ENCODE results near the gene GPR18. TPM values are rescaled to one million over a fixed set of nuclear protein-coding genes. Genes with fewer than 3 reads are reported as not detected.
A peak's percentile ranks its signal among the peaks of the same experiment; 100 is the strongest.

Gene GPR18
- total and polyA plus RNA-seq, 9 of the 15 experiments (the other 6 are each of a cell fraction or from before 2014, with no cell fraction given) = 0.75 TPM; not detected in 8

DNA sequence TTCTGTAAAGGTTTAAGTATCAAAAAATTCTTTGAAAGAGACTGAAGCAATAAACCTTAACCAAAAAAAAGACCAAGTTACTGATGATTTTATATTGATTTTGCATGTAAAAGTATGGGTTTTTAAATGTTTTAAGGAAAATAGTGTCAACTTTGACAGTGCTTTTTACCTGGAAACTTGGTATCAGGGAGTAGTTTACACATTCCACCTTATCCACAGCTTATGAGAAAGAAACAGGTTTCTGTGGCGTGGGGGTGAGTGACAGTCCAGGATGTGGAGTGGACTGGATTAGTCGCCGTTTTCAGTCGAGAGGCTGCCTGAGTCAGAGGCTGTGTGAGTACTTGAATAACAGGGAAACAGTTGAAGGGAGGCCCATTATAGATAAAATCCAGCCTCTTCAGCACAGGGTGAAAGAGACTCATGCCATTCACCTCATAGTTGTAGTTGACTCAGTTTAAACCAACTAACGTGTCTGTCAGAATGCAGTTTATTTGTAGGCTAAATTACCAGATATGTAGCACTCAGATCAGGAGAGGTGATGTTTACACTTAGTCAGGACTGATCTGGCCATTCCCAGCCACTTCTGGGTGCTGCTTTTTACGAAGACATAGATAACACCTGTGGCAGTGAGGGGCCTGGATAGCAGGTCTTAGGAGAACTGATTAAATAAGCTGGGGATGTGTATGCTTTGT, 49.6 kb upstream of the GPR18 start:
- BruUV-seq (replicated peaks) = no TSS peak
- peak; percentile 80 for ATAC-seq
- peaks cover 15% of the 10 kb centered on the region; the same call in 2 of the 3 replicates for H3K36me3 ChIP-seq (ENCODE audit: control insufficient read depth, insufficient read depth, low read length)
- no peaks in the 10 kb centered on the region for H4K20me1 ChIP-seq (replicated peaks; ENCODE audit: control insufficient read depth, insufficient read depth, low read length)
- H3K4me2 ChIP-seq (ENCODE audit: insufficient read depth, low read length) = peak overlapping the region; percentile 56
- in situ Hi-C loops (cut with MboI) (no loop called here), intact Hi-C loops (cut with micrococcal nuclease) (no loop called here)
- peak overlapping the region in 1 of 2 experiments; percentile 62; a peak in 2 of 4 replicates for H3K9ac ChIP-seq (ENCODE audit: insufficient read depth in 1 of 2, low read depth in 2 of 2, low read length in 2 of 2)
- no peak overlapping the region for H3K4me3 ChIP-seq
- peak overlapping the region; percentile 39; the same call in 1 of the 2 replicates for H2AFZ ChIP-seq (ENCODE audit: low read depth, low read length)
- no peaks in the 10 kb centered on the region for H3K9me1 ChIP-seq (ENCODE audit: control insufficient read depth, insufficient read depth, low read length)
- H3K27ac ChIP-seq (ENCODE audit: extremely low read depth, low read depth, low read length) = peak overlapping the region; percentile 71
- H3K4me1 ChIP-seq (replicated peaks in 1 of 2; ENCODE audit: control insufficient read depth in 2 of 2, insufficient read depth in 2 of 2, low read length in 2 of 2) = peaks cover 7 to 30% of the 10 kb centered on the region in 2 experiments
- 0% methylated on average over 6 of the region's 6 CpGs for WGBS (ENCODE audit: insufficient coverage, low coverage, missing lambda C conversion rate)
- POLR2A ChIA-PET = interaction anchor here (0.5 kb wide), 1 partner anchor 73 kb away, joined by 3 read pairs; no protein-coding TSS in a partner anchor
- H3K27me3 ChIP-seq (ENCODE audit: control insufficient read depth in 2 of 2, insufficient read depth in 2 of 2, low read length in 2 of 2) = no peaks in the 10 kb centered on the region
- CTCF ChIA-PET (ENCODE audit: low intra/inter-chr PET ratio) = no interaction called here
- peaks cover 41% of the 10 kb centered on the region for H3K79me2 ChIP-seq (ENCODE audit: control insufficient read depth, insufficient read depth, low read length)
- H3K9me3 ChIP-seq (replicated peaks; ENCODE audit: control insufficient read depth, insufficient read depth, low read depth, low read length) = no peaks in the 10 kb centered on the region
- DNase-seq (ENCODE audit: extremely low read depth in 1 of 4, low spot score in 3 of 4) = peak in 3 of 4 experiments; percentile 15 to 79 (median 48)
- FAIRE-seq = peak; percentile 86
- TF ChIP-seq ARID1B (IDR thresholded peaks at IDR 0.05) (peak; percentile 51), EP400 (IDR thresholded peaks at IDR 0.05) (no peak), CBFA2T3 (IDR thresholded peaks at IDR 0.05) (peak; percentile 50), MAFK (IDR thresholded peaks at IDR 0.05; ENCODE audit: low read length) (peak; percentile 20; the same call in 1 of the 2 replicates), EGR1 (conservative IDR thresholded peaks at IDR 0.05) (peak; percentile 27; the same call in 1 of the 2 replicates), MCM2 (IDR thresholded peaks at IDR 0.05; ENCODE audit: low read depth) (no peak), HNRNPL (IDR thresholded peaks at IDR 0.05; ENCODE audit: low read depth, low read length) (no peak), TEAD4 (IDR thresholded peaks at IDR 0.05; ENCODE audit: low read length) (no peak), TEAD4 (CRISPR knock-in tag; IDR thresholded peaks at IDR 0.05; ENCODE audit: borderline replicate concordance) (no peak)
- TF ChIP-seq, protein P1, sequence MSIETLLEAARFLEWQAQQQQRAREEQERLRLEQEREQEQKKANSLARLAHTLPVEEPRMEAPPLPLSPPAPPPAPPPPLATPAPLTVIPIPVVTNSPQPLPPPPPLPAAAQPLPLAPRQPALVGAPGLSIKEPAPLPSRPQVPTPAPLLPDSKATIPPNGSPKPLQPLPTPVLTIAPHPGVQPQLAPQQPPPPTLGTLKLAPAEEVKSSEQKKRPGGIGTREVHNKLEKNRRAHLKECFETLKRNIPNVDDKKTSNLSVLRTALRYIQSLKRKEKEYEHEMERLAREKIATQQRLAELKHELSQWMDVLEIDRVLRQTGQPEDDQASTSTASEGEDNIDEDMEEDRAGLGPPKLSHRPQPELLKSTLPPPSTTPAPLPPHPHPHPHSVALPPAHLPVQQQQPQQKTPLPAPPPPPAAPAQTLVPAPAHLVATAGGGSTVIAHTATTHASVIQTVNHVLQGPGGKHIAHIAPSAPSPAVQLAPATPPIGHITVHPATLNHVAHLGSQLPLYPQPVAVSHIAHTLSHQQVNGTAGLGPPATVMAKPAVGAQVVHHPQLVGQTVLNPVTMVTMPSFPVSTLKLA (conservative IDR thresholded peaks at IDR 0.05) = 0 out of 4 replicates have a peak, but pooled peaks of 1 of the 2 experiments have one; percentile 20
- TF ChIP-seq, protein P2, sequence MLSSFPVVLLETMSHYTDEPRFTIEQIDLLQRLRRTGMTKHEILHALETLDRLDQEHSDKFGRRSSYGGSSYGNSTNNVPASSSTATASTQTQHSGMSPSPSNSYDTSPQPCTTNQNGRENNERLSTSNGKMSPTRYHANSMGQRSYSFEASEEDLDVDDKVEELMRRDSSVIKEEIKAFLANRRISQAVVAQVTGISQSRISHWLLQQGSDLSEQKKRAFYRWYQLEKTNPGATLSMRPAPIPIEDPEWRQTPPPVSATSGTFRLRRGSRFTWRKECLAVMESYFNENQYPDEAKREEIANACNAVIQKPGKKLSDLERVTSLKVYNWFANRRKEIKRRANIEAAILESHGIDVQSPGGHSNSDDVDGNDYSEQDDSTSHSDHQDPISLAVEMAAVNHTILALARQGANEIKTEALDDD (IDR thresholded peaks at IDR 0.05) = peak; percentile 96
- TF ChIP-seq, protein P3, sequence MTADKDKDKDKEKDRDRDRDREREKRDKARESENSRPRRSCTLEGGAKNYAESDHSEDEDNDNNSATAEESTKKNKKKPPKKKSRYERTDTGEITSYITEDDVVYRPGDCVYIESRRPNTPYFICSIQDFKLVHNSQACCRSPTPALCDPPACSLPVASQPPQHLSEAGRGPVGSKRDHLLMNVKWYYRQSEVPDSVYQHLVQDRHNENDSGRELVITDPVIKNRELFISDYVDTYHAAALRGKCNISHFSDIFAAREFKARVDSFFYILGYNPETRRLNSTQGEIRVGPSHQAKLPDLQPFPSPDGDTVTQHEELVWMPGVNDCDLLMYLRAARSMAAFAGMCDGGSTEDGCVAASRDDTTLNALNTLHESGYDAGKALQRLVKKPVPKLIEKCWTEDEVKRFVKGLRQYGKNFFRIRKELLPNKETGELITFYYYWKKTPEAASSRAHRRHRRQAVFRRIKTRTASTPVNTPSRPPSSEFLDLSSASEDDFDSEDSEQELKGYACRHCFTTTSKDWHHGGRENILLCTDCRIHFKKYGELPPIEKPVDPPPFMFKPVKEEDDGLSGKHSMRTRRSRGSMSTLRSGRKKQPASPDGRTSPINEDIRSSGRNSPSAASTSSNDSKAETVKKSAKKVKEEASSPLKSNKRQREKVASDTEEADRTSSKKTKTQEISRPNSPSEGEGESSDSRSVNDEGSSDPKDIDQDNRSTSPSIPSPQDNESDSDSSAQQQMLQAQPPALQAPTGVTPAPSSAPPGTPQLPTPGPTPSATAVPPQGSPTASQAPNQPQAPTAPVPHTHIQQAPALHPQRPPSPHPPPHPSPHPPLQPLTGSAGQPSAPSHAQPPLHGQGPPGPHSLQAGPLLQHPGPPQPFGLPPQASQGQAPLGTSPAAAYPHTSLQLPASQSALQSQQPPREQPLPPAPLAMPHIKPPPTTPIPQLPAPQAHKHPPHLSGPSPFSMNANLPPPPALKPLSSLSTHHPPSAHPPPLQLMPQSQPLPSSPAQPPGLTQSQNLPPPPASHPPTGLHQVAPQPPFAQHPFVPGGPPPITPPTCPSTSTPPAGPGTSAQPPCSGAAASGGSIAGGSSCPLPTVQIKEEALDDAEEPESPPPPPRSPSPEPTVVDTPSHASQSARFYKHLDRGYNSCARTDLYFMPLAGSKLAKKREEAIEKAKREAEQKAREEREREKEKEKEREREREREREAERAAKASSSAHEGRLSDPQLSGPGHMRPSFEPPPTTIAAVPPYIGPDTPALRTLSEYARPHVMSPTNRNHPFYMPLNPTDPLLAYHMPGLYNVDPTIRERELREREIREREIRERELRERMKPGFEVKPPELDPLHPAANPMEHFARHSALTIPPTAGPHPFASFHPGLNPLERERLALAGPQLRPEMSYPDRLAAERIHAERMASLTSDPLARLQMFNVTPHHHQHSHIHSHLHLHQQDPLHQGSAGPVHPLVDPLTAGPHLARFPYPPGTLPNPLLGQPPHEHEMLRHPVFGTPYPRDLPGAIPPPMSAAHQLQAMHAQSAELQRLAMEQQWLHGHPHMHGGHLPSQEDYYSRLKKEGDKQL (CRISPR knock-in tag; IDR thresholded peaks at IDR 0.05; ENCODE audit: borderline replicate concordance) = no peak
- TF ChIP-seq, protein P4, sequence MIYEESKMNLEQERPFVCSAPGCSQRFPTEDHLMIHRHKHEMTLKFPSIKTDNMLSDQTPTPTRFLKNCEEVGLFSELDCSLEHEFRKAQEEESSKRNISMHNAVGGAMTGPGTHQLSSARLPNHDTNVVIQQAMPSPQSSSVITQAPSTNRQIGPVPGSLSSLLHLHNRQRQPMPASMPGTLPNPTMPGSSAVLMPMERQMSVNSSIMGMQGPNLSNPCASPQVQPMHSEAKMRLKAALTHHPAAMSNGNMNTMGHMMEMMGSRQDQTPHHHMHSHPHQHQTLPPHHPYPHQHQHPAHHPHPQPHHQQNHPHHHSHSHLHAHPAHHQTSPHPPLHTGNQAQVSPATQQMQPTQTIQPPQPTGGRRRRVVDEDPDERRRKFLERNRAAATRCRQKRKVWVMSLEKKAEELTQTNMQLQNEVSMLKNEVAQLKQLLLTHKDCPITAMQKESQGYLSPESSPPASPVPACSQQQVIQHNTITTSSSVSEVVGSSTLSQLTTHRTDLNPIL (CRISPR knock-in tag; IDR thresholded peaks at IDR 0.05) = no peak
